HG02973 (cell line): ENCODE data around the gene LRFN5.
"Not testable (repeated sequence)": the region's sequence is repeated elsewhere in the genome, so short reads cannot be mapped to it uniquely, and the experiment has no call there.

Source experiments
- ATAC-seq: cut with Tn5 transposase; IDR thresholded peaks from one replicate; pipeline ENCODE4 v1.9.1; 2021; ENCODE audit warnings: moderate library complexity; ENCODE audit not compliant: unreplicated experiment

LRFN5 gene

DNA sequence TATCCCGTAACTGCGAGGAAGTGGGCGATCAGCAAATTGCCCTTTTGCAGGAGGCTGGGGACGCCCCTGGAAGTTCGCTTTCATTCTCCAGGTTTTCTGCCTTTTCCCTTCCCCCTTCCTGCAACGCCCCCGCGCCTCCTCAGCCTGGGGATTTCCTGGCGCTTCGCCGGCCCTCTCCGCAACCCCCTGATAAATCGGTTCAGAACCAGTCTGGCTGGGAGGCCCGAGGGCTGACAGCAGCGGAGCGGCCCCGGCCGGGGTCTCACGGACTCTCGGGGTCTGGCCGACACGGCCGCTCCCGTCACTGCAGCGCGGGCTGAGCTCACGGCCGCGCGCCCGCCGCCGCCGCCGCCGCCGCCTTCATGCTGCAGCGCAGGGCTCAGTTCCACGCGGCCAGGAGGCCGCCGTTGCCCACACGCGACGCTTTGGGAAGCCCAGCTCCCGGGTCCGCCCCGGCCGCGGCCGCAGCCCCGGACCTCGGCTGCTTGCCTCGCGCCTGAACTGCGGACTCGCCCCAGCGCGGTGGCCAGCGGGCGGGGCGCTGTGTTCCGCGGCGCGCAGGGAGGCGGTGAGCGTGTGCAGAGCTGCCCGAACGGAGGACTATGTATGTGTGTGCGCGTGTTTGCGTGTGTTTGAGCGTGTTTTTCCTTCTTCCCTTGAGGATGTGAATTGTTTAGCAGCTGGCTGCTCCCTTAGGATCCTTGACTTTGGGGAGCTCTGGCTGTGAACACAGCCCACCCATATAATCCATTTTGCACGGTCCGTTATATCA lies at the start of gene LRFN5:
LRFN5 (plus strand) TSS at position 345 of the 772 bp plus-strand sequence.
- no peak for ATAC-seq

DNA sequence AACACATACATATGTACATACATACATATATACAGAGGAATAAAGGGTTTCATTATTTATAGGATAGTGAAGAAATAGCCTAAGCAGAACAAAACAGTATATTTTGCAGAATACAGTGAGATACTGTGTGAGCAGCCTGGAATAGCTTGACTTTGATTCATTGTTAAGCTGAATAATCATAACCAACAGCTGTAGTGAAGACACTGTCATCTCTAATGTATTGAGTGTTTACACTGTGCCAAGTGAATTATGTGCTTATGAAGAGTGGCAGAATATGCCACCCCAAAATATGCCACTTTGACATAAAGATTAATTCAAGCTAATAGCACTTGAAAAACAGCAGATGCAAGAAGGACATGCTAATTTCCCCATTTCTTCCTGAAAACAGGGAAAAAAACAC lies 48.2 kb upstream of the LRFN5 start:
- ATAC-seq: no peak

DNA sequence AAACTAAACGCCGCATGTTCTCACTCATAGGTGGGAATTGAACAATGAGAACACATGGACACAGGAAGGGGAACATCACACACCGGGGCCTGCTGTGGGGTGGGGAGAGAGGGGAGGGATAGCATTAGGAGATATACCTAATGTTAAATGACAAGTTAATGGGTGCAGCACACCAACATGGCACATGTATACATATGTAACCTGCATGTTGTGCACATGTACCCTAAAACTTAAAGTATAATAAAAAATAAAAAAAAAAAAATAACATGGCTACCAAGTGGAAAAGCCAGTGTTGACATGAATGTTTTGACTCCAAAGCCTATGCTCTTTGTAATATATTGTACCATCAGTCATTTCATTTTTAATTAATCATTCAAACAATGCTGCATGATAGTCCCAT lies 39.8 kb upstream of the LRFN5 start:
- ATAC-seq: not testable (repeated sequence)

DNA sequence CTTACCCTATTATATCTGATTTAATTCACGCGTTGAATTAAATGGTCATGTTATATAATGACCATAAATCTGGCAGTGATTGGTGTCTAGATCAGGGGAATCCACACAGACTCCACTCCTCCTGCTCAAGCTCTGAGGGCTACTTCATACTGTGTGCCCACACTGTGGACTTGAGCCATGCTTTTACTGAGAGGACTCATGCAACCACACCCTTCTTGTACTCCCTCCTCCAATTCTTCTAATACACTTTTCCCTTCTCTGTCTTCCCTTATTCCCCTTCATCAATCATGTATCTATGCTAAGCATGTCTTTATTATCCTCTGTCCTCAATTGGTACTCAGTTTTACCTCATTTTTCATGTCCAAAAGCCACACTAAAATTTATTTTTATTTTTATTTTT lies 37.7 kb upstream of the LRFN5 start:
- ATAC-seq: no peak

DNA sequence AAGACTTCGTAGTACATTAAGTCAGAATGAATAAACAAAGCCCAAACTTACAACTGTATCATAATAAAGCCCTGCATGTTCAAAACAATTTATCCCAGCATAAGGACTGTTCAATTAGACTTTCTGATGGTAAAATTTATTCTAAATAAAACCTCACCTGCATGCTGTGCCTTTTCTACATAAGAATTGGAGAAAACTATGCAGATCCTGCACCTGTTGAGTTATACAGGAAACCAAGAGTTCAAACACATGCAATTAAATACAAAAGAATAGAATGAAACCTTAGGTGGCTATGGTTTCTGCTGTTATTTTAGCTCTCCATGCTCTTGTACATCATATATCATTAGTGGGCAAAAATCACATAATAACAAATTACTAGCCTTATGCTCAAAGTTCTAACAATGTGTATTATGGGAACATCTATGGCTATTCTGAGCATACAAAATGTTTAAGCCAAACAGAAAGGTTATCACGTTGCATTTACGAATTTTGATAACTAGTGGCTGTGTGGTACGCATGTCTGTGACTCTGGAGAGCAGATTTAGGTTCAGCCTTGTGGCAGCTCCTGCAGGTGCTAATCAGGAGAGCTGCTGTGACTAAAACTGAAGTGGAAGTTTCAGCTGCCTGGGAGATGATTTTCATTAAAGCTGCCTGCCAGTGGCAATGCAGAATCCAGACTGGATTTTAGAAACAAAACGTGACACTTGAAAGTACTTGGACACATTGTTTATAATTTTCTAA lies 36.1 kb upstream of the LRFN5 start:
- ATAC-seq: no peak

DNA sequence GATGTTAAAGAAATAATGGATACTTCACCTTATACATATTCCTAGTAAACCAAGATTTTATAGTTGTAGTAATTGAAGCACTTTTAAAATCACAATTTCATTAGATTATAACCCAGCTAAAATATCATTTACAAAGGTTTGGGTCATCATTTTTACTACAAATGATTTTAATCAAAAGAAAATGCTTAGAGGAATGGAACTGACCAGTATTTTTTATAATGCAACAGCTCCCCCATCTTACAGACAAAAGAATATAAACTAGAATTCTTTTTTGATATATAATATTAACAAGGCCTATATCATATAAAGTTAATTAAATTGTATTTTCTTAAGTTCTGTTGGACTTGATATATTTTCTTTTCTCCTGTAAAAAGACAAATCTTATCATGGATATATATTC lies 20.4 kb upstream of the LRFN5 start:
- no peak for ATAC-seq

DNA sequence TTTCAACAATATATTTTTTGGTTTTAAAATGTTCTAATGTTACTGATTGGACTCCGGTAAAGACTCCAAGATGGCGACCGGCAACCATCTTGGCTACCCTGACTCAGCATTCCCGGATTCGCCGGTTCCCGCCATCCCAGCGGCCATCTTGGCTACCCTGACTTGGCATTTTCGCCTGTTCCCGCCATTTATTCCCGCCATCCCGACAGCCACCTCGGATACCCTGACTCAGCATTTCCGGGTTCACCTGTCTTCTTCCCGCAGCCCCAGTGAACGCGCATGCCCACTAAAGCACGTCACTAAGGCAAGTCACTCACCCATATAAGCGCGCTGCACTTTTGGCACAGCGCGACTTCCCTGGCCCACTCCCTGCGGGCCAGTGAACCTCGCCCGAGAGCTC lies 9.0 kb upstream of the LRFN5 start:
- ATAC-seq: no peak

DNA sequence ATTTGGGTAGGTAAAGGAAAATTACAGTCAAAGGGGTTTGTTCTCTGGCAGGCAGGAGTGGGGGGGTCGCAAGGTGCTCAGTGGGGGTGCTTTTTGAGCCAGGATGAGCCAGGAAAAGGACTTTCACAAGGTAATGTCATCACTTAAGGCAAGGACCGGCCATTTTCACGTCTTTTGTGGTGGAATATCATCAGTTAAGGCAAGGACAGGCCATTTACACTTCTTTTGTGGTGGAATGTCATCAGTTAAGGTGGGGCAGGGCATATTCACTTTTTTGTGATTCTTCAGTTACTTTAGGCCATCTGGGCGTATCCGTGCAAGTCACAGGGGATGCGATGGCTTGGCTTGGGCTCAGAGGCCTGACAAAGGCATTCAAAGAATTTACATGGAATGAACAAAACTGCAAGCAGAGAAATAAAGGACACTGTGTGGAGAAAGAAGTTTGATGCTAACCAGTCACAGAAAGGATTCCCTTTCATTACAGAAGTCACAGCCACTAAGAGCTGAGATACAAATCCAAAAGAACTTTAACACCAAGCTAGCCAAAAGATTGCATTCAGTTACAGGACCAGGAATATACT lies 6.8 kb upstream of the LRFN5 start:
- not testable (repeated sequence) for ATAC-seq

DNA sequence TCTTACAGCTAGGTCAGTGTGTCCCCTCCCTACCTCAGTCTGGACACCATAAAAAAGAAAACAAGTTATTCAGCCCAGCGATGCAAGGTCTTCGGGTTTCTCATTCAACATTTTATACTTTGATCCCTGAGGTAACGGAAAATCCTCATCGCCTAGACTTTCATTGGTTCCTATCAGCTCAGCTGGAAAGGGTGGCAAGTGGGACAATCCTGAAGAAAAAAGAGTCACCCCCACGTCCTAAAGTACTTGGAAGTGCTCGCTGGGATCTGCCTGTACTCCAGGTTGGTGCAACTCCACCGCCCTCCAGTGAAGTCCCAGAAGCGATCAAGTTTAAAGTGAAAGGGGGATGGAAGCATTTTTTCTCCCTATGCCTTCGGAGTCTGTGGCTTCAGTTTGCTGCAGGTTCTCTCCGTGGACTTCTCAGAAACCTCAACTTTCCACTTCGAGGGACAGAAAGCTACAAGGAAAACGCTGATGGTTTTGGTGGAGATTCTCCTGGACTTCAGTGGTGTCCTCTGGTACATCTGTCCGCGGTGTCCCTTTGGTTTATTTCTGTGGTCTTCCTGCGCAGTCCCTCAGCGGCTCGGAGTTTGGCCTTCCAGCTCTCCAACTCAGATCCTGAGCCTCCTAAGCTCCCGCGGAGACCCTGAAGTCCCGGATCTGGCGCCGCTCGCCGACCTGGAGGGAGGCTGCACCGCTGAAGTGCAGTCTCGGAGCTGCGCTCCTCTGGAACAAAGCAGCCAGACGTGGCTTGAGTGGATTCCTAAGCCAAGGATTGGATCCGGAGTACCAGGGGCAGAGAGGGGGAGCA lies 1.8 kb upstream of the LRFN5 start:
- no peak for ATAC-seq

DNA sequence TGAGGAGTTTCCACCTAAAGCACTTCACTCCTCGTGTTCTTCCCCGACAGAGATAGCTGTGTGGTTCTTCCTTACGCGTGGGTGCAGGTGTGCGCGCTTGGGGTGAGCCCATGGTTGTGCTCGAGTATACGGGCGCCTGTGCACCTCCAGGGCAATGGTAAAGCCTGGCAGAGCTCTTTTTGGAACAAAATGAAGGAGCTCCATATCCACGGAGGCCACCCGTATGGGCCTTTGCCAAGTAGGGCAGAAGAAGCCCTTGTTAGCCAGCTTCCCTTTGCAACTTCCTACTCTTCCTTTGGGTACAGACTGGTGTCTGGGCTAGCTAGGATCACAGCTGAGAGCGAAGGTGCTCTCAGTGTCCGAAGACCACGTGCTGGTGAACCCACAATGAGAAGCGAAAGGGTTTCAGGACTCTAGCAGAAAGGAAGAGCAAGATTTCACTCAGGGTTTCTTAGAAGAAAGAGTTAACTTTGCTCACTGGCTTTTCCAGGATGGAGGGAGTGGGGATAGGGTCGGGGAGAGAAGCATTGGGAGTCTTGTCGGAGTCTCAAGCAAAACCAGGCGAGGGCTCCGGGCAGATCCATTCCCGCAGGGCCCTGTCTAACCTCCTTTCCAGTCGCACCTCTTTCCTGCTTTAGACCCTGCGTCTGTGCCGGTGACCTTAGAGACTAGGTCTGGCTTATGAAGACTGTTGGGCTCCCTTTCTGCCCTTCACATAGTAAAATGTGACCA lies 960 bp upstream of the LRFN5 start:
- no peak for ATAC-seq

DNA sequence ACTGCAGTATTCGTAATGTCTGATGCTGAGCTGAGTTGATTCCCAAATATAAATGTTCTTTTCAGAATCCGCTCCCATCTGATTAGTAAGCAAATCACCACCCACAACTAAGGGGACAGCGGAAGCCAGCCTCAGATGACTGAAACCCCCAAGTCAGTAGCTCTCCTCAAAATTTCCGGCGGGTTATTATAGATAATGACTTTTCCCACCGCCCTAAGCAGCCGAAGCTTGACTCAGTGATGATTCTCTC lies 469 bp upstream of the LRFN5 start:
- ATAC-seq: no peak

DNA sequence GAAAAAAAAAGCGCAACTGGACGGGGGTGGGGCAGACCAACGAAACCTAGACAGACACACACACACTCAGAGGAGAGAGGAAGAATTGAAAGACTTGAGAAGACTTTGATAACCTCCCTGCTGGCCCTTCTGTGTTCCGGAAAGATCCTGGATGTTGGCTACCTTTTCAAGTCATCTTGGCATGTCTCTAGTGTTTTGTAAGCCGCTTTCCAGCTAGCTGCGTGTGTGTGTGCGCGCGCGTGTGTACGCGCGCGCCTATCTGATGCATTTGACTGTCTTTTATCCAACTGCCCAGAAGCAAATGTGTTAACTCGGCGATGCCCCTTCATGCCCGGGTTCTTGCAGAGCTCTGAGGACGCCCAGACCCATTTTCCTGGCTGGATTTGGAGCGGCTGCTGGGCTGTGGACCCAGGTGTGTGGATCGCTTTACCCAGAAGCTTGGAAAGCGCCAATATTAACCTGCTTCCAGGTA lies 664 bp downstream of the LRFN5 start:
- ATAC-seq: no peak

DNA sequence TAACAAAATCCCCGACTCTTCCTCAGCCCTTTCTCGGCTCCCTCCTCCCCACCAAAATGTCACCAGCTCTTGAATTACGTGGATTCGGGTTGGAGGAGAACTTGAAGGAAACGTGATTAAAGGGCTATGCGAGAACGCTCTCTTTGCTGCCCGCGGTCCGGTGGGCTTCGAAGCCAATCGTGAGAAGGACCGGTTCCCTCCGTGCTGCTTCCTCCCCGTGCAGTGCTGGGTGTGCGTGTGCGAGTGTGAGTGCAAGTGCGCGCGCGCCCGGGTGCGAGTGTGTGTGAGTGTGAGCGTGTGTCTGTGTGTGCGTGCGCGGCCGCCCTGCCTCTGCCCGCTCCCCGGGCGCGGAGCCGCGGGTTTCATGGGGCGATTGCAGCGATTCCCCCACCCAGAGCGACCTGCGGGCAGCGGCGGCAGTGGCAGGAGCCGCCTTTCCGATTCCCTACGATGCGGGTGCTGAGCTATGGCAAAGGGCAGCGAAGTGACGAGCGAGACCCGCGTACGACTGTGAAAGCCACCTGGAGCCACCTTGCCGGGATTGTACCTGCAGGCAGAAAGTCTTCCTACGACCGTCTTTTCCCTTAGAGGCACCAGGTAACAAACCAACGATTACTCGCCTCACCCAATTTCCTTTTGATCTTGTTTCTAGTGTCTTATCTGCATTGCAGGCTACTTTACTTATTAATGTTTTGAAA lies 1.4 kb downstream of the LRFN5 start:
- no peak for ATAC-seq

DNA sequence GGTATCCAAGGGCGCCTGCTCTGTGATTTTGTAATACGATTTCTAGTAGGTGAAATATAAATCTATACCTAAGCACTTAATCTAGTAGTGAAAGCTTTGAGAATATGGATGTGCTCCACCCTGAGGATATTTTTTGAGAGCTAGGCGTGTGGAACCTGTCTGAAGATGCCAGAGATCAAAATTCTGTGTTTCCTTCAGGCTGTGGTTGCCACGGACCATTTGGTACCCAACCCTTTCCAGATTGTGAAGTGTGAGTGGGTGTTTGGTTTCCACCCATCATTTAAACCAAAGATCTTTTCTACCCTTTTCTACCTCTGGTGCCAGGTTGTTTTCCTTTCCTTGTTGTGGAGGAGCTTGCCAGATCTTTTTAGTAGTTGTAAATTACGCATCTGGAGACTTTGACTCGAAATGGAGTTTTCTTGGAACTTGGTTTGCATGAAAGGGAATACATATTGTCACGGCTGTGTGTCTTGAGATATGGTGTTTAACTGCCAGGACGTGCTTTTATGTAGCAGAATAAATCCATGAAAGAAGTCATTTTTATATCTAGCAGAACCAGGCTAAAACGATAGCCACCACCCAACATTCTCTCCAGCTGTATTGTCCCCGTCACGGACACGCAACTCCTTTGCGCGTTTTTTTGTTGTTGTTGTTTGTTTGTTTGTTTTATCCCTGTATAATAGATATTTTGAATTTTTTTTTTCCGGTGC lies 2.2 kb downstream of the LRFN5 start:
- ATAC-seq: no peak

DNA sequence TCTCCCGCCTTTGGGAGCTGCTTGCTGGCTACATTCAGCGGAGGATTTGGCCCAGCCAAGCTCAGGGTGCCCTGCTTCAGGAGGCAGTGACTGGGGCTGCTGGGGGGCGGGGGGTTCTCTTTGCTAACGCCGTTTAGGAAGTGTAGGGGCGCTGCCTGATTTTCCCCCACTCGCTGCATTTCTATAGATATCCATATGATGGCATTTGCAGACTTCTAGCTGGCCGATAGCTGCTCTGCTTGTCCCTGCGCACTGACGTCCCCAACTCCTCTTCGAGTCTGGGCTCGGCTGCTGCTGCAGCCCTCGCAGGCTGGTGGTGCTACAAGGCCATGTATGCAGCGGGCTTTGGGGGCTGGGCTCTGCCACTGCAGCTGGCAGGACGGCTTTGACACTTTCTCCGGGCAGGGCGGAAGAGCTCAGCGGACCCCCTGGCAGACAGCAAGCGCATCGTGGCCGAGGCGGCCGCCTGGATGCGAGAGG lies 3.1 kb downstream of the LRFN5 start:
- ATAC-seq: no peak

DNA sequence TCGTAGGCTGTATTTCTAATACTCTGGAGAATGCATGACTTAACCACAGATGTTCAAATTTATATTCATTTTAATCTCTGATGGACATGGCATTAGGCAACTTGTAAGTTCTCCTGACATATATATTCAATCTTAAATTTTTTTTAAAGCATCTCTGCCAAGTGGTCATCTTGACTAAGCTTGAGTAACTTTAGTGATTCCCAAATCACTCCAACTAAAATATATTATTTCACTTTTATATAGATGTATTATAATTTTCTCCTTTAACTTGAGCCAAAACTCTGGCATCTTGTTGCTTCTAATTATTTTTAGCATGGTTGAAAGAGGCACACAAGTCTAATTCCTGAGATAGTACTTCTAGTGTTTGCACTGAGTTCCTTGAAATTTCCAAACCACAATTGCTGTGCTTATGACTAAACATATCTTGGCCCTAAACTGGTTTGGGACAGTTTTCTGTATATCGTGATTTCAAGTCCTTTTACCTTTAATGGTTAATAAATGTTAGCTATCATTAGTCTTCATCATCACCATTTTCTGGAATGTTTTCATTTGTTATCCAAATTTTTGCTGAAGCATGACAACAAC lies 8.4 kb downstream of the LRFN5 start:
- no peak for ATAC-seq

DNA sequence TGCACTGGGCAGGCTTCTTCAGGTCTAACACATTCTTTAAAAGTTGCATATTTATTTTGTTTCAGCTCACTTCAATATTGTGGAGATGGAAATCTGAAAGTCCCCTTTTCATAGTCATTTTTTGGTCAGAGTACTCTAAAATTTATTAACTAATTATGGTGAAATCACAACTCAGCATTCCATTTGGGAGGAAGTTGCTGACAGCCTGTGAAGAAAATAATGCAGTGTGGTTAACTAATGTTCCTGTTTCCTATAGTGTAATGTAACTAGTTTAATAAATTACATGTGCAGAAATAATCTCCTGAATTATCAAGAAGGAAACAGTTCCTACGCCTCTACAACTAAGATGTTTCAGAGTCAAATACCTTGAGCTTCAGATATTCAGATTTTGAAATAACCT lies 17.1 kb downstream of the LRFN5 start:
- no peak for ATAC-seq

DNA sequence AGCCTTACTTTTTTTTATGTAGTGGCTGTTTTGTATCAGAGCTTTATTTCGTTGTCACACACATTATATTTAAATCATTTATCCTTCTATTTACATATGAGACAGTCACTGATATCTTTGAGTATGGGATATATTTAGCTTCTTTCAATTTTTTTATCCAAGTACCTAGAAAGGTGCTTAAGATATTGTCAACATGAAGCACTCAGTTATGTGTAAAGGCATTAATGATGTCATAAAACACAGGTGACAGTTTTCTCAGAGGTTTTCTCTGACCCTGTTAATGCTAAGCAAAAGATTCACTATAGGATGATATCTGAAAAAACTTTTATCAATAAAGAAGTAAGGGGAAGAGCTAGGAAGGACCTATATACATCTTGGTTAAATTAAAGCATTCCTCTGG lies 23.2 kb downstream of the LRFN5 start:
- ATAC-seq: no peak

DNA sequence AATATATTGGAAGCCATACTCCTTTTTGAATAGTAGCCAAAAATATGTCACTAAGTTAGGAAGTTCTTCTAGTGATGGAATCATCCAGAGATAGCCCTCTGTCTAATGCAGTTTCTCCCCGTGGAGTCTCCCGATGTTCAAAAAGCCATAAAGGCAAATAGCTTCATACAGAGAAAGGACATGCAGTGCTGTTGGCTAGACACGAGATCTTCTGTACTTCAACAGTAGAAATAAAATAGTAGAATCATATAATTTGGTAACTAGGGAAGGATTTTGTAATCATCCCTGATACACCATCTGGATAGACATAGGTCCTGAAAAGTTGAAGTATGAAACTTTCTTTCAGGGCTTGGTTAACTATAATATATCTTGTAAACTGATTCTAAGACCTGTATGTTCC lies 27.6 kb downstream of the LRFN5 start:
- ATAC-seq: no peak
